GM12878 (cell line): ENCODE results near the gene TMEM263. TPM values are rescaled to one million over a fixed set of nuclear protein-coding genes. Genes with fewer than 3 reads are reported as not detected.

Experiments
- BACH1 ChIP-seq: fragments of 450-650 bp; IDR thresholded peaks from 2 replicates; pipeline ENCODE4 v1.6.1; 2017; ENCODE audit warnings: mild to moderate bottlenecking, borderline replicate concordance
- CBX3 ChIP-seq: fragments of 200-600 bp; sonication (generic); IDR thresholded peaks from 2 replicates; pipeline ENCODE4 v1.6.1; 2016; ENCODE audit warnings: low read depth, borderline replicate concordance
- CREB1 ChIP-seq: IDR thresholded peaks from 2 replicates; pipeline ENCODE4 v1.6.1; 2012; ENCODE audit warnings: low read depth, mild to moderate bottlenecking, inconsistent platforms
- ETV6 ChIP-seq, 2 experiments: fragments of 450-650 bp in 1 of 2; IDR thresholded peaks in 1 of 2; conservative IDR thresholded peaks in 1 of 2; 2 replicates each; pipeline ENCODE4 v1.6.1; 2014; ENCODE audit warnings: antibody characterized with exemption in 1 of 2, borderline replicate concordance in 1 of 2, low read depth in 1 of 2, mild to moderate bottlenecking in 1 of 2, moderate library complexity in 1 of 2
- MXI1 ChIP-seq: fragments of 150-350 bp; IDR thresholded peaks from 2 replicates; pipeline ENCODE4 v1.6.1; 2011; ENCODE audit warnings: low read depth, mild to moderate bottlenecking, inconsistent platforms, low read length, improper control_type of control experiment
- NFIC ChIP-seq: IDR thresholded peaks from 2 replicates; pipeline ENCODE4 v1.6.1; 2012; ENCODE audit warnings: low read depth, mild to moderate bottlenecking, inconsistent platforms, low read length, moderate library complexity
- NFYB ChIP-seq: IDR thresholded peaks from 2 replicates; pipeline ENCODE4 v1.6.1; 2011; ENCODE audit warnings: low read depth, mild to moderate bottlenecking, low read length, improper control_type of control experiment, moderate library complexity; ENCODE audit not compliant: insufficient read depth
- RAD21 ChIP-seq: IDR thresholded peaks from 2 replicates; pipeline ENCODE4 v1.6.1; 2011; ENCODE audit warnings: mild to moderate bottlenecking, low read depth, low read length, moderate library complexity; ENCODE audit not compliant: insufficient read depth
- RAD51 ChIP-seq: fragments of 450-650 bp; IDR thresholded peaks from 2 replicates; pipeline ENCODE4 v1.6.1; 2016; ENCODE audit warnings: moderate library complexity, mild to moderate bottlenecking, inconsistent platforms
- polyA plus RNA-seq, 11 experiments: library from polyadenylated mRNA; depleted of rRNA in 4 of 11; unstranded in 6 of 11; stranded (reverse) in 5 of 11; fragments of >200 nt; fragmentation: Nextera tagmentation in 4 of 11; fragmentation: Illumina TruSeq in 1 of 11; extraction: Ambion mirVana in 4 of 11; extraction: Trizol in 1 of 11; gene quantifications; 1 replicate in 1 of 11; 2 replicates in 10 of 11; pipeline versions ENCODE4 v1.2.1 to v1.2.3, GENCODE V29; 2011 to 2016; ENCODE audit warnings: inconsistent platforms in 2 of 11, missing spikeins in 2 of 11, low read depth in 1 of 11
- total RNA-seq, 4 experiments: library from RNA; depleted of rRNA in 3 of 4; stranded (reverse); fragments of >200 nt in 3 of 4; fragmentation: Illumina TruSeq in 1 of 4; extraction: Trizol in 1 of 4; gene quantifications; 2 replicates each; pipeline versions ENCODE4 v1.2.1 to v1.2.3, GENCODE V29; 2013 to 2021
- TF ChIP-seq, protein P1 (sequence below): IDR thresholded peaks from 2 replicates; pipeline ENCODE4 v1.6.1; 2011; ENCODE audit warnings: mild to moderate bottlenecking, low read depth, low read length, moderate library complexity; ENCODE audit not compliant: insufficient replicate concordance
- TF ChIP-seq, protein P2 (sequence below): fragments of 150-350 bp; IDR thresholded peaks from 2 replicates; pipeline ENCODE4 v1.6.1; 2014; ENCODE audit warnings: mild to moderate bottlenecking, low read depth, low read length
- TF ChIP-seq, protein P3 (sequence below), 3 experiments: IDR thresholded peaks in 2 of 3; conservative IDR thresholded peaks in 1 of 3; 2 replicates each; pipeline ENCODE4 v1.5.1; 2011; ENCODE audit warnings: low read depth in 3 of 3, low read length in 3 of 3, mild to moderate bottlenecking in 3 of 3, control low read depth in 2 of 3, moderate library complexity in 2 of 3, inconsistent platforms in 1 of 3, mixed read lengths in 1 of 3; ENCODE audit not compliant: control insufficient read depth in 2 of 3, insufficient read depth in 1 of 3; ENCODE audit errors: extremely low read depth in 1 of 3
- TF ChIP-seq, protein P4 (sequence below): fragments of 450-650 bp; IDR thresholded peaks from 2 replicates; pipeline ENCODE4 v1.6.1; 2017; ENCODE audit warnings: low read depth, mild to moderate bottlenecking, moderate library complexity
- TF ChIP-seq, protein P5 (sequence below): fragments of 450-650 bp; IDR thresholded peaks from 2 replicates; pipeline ENCODE4 v1.6.1; 2017; ENCODE audit warnings: mild to moderate bottlenecking, low read depth, inconsistent platforms; ENCODE audit not compliant: poor library complexity, severe bottlenecking
- TF ChIP-seq, protein P6 (sequence below): IDR thresholded peaks from 2 replicates; pipeline ENCODE4 v1.6.1; 2012; ENCODE audit warnings: low read depth, low read length, improper control_type of control experiment
- TF ChIP-seq, protein P7 (sequence below): fragments of 450-650 bp; conservative IDR thresholded peaks from 2 replicates; pipeline ENCODE4 v1.6.1; 2017; ENCODE audit warnings: mild to moderate bottlenecking, moderate library complexity

Gene TMEM263
- total and polyA plus RNA-seq, 10 of the 15 experiments (the other 5 are each of a cell fraction or from before 2014, with no cell fraction given) = 15.4 to 41.3 (median 27.6) TPM

DNA sequence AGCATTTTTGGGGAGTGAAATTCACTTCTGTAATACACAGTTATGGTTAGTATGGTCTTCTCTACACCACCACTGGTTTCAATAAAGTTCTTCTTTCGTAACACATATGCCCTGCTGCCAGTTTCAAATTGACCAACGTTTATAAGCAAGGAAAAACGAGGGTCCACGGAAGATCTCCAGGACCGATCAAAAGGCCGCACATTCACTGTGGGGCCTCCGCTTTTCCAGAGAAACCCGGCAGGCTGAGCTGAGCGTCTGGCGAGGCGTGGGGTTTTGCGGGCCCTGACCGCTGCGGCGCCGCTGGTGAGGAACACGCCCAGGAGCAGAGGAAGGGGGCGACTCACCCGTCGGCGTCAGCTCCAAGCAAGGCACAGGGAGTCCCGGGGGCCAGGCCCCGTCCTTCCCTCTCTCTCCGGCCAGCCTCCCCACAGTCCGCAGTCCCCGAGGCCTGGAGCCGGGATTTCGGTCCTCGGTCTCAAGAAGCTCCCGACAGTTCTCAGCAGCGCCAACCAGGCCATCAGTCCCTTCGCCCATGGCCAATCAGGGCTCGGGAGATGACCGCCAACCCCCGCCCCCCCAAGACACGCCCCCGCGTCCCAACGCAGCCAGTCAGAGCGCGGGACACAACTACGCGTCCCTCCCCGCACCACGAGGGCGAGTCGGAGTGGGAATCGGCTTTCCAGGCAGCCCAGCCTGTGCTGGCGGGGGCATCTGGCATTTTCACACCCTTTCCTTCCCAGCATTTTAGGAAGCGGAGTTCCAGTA lies 31.1 kb downstream of the TMEM263 start, which contains the start of gene MTERF2 (continued):
- TF ChIP-seq, protein P1, sequence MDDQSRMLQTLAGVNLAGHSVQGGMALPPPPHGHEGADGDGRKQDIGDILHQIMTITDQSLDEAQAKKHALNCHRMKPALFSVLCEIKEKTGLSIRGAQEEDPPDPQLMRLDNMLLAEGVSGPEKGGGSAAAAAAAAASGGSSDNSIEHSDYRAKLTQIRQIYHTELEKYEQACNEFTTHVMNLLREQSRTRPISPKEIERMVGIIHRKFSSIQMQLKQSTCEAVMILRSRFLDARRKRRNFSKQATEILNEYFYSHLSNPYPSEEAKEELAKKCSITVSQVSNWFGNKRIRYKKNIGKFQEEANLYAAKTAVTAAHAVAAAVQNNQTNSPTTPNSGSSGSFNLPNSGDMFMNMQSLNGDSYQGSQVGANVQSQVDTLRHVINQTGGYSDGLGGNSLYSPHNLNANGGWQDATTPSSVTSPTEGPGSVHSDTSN = peak; percentile 47
- TF ChIP-seq, protein P2, sequence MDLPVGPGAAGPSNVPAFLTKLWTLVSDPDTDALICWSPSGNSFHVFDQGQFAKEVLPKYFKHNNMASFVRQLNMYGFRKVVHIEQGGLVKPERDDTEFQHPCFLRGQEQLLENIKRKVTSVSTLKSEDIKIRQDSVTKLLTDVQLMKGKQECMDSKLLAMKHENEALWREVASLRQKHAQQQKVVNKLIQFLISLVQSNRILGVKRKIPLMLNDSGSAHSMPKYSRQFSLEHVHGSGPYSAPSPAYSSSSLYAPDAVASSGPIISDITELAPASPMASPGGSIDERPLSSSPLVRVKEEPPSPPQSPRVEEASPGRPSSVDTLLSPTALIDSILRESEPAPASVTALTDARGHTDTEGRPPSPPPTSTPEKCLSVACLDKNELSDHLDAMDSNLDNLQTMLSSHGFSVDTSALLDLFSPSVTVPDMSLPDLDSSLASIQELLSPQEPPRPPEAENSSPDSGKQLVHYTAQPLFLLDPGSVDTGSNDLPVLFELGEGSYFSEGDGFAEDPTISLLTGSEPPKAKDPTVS = no peak
- TF ChIP-seq, protein P3, sequence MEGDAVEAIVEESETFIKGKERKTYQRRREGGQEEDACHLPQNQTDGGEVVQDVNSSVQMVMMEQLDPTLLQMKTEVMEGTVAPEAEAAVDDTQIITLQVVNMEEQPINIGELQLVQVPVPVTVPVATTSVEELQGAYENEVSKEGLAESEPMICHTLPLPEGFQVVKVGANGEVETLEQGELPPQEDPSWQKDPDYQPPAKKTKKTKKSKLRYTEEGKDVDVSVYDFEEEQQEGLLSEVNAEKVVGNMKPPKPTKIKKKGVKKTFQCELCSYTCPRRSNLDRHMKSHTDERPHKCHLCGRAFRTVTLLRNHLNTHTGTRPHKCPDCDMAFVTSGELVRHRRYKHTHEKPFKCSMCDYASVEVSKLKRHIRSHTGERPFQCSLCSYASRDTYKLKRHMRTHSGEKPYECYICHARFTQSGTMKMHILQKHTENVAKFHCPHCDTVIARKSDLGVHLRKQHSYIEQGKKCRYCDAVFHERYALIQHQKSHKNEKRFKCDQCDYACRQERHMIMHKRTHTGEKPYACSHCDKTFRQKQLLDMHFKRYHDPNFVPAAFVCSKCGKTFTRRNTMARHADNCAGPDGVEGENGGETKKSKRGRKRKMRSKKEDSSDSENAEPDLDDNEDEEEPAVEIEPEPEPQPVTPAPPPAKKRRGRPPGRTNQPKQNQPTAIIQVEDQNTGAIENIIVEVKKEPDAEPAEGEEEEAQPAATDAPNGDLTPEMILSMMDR (IDR thresholded peaks at IDR 0.05 in 2 of 3, conservative IDR thresholded peaks at IDR 0.05 in 1 of 3; ENCODE audit: control insufficient read depth in 2 of 3, extremely low read depth in 1 of 3, insufficient read depth in 1 of 3, low read depth in 3 of 3, low read length in 3 of 3) = no peak
- TF ChIP-seq CBX3 = no peak
- TF ChIP-seq RAD51 = peak; percentile 30; the same call in 1 of the 2 replicates
- peak; percentile 71 for TF ChIP-seq CREB1
- TF ChIP-seq, protein P4, sequence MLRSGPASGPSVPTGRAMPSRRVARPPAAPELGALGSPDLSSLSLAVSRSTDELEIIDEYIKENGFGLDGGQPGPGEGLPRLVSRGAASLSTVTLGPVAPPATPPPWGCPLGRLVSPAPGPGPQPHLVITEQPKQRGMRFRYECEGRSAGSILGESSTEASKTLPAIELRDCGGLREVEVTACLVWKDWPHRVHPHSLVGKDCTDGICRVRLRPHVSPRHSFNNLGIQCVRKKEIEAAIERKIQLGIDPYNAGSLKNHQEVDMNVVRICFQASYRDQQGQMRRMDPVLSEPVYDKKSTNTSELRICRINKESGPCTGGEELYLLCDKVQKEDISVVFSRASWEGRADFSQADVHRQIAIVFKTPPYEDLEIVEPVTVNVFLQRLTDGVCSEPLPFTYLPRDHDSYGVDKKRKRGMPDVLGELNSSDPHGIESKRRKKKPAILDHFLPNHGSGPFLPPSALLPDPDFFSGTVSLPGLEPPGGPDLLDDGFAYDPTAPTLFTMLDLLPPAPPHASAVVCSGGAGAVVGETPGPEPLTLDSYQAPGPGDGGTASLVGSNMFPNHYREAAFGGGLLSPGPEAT = peak; percentile 55; the same call in 1 of the 2 replicates
- no peak for TF ChIP-seq NFIC
- TF ChIP-seq BACH1 = no peak
- TF ChIP-seq, protein P5, sequence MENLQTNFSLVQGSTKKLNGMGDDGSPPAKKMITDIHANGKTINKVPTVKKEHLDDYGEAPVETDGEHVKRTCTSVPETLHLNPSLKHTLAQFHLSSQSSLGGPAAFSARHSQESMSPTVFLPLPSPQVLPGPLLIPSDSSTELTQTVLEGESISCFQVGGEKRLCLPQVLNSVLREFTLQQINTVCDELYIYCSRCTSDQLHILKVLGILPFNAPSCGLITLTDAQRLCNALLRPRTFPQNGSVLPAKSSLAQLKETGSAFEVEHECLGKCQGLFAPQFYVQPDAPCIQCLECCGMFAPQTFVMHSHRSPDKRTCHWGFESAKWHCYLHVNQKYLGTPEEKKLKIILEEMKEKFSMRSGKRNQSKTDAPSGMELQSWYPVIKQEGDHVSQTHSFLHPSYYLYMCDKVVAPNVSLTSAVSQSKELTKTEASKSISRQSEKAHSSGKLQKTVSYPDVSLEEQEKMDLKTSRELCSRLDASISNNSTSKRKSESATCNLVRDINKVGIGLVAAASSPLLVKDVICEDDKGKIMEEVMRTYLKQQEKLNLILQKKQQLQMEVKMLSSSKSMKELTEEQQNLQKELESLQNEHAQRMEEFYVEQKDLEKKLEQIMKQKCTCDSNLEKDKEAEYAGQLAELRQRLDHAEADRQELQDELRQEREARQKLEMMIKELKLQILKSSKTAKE = no peak
- TF ChIP-seq, protein P6, sequence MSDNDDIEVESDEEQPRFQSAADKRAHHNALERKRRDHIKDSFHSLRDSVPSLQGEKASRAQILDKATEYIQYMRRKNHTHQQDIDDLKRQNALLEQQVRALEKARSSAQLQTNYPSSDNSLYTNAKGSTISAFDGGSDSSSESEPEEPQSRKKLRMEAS = peak; percentile 67; the same call in 1 of the 2 replicates
- TF ChIP-seq MXI1 = peak; percentile 35; the same call in 1 of the 2 replicates
- TF ChIP-seq NFYB = peak; percentile 66; the same call in 1 of the 2 replicates
- TF ChIP-seq, protein P7, sequence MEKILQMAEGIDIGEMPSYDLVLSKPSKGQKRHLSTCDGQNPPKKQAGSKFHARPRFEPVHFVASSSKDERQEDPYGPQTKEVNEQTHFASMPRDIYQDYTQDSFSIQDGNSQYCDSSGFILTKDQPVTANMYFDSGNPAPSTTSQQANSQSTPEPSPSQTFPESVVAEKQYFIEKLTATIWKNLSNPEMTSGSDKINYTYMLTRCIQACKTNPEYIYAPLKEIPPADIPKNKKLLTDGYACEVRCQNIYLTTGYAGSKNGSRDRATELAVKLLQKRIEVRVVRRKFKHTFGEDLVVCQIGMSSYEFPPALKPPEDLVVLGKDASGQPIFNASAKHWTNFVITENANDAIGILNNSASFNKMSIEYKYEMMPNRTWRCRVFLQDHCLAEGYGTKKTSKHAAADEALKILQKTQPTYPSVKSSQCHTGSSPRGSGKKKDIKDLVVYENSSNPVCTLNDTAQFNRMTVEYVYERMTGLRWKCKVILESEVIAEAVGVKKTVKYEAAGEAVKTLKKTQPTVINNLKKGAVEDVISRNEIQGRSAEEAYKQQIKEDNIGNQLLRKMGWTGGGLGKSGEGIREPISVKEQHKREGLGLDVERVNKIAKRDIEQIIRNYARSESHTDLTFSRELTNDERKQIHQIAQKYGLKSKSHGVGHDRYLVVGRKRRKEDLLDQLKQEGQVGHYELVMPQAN = peak; percentile 57
- no peak for TF ChIP-seq RAD21
- TF ChIP-seq ETV6 (conservative IDR thresholded peaks at IDR 0.05 in 1 of 2, IDR thresholded peaks at IDR 0.05 in 1 of 2; ENCODE audit: borderline replicate concordance in 1 of 2, low read depth in 1 of 2) = no peak
